Measurements from ENCODE around the gene PDE11A. TPM values are rescaled to one million over a fixed set of nuclear protein-coding genes. Genes with fewer than 3 reads are reported as not detected.
A peak's percentile ranks its signal among the peaks of the same experiment; 100 is the strongest.

PDE11A gene
- total RNA-seq, 3 donors from 2014 or later, result 0.96 to 2.3 (median 2.2) TPM

- no peak for DNase-seq (ENCODE audit: low spot score in 2 of 2)
- TF ChIP-seq CTCF (IDR thresholded peaks at IDR 0.05), result no peak
- TF ChIP-seq POLR2A (IDR thresholded peaks at IDR 0.05), result no peak
- TF ChIP-seq POLR2AphosphoS5 (IDR thresholded peaks at IDR 0.05), result no peak
- H3K27me3 ChIP-seq, result no peaks in the 10 kb centered on the region
- H3K4me1 ChIP-seq, result no peaks in the 10 kb centered on the region
- intact Hi-C loops (cut with DNase I; ENCODE audit: low total_unique reads), result no loop called here
- peak overlapping the region; percentile 48 to 81 for H3K27ac ChIP-seq
- H3K36me3 ChIP-seq, result no peaks in the 10 kb centered on the region
- H3K9me3 ChIP-seq, result no peaks in the 10 kb centered on the region
- peak overlapping the region in 2 of 3 donors; percentile 20 to 50 for H3K4me3 ChIP-seq
Observed at GRCh38 chr2:177784745-177785067, 287.9 kb downstream of the PDE11A start.

DNA sequence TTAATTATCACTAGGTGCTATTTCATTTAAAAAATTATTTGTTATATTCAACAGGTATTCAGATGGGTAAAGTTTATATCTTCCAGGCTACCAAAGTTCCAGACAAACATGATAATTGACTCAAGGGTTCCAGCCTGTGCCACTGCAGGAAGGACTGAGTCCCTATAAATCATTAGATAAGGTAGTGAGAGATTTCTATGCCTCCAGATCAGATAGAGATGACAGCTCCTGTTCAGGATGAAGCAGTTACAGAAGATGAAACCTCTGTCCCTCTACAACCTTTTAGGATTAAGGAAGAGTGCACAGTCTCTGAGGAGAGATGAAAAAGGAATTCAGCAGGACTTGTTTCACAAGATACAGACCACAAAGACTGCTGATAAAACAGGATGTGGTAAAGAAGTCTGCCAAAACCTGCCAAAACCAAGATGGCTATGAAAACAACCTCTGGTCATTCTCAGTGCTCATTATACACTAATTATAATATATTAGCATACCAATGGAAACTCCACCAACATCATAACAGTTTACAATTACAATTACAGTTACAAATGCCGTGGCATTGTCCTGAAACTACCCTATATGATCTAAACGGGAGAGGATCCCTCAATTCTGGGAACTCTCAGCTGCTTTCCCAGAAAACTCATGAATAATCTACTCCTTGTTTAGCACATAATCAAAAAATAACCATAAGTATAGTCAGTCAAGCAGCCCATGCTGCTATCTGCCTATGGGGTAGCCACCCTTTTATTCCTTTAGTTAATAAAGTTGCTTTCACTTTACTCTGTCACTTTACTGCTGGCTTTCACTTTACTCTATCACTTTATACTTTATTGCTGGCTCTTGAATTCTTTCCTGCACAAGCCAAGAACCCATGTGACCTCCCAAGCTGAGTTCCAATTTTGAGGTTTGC, 288.5 kb downstream of the PDE11A start:
- Histone ChIP-seq H3K4me1 (no peaks in the 10 kb centered on the region), H3K27ac (peak overlapping the region; percentile 48 to 81), H3K4me3 (peak overlapping the region in 2 of 3 donors; percentile 20 to 50), H3K9me3 (no peaks in the 10 kb centered on the region), H3K27me3 (no peaks in the 10 kb centered on the region), H3K36me3 (no peaks in the 10 kb centered on the region)
- intact Hi-C loops (cut with DNase I; ENCODE audit: low total_unique reads), result no loop called here
- no peak for DNase-seq (ENCODE audit: low spot score in 2 of 2)
- TF ChIP-seq POLR2A (IDR thresholded peaks at IDR 0.05) (no peak), POLR2AphosphoS5 (IDR thresholded peaks at IDR 0.05) (no peak), CTCF (IDR thresholded peaks at IDR 0.05) (no peak)

GRCh38 chr2:177783091-177783490, 289.5 kb downstream of the PDE11A start:
- no peaks in the 10 kb centered on the region for H3K36me3 ChIP-seq
- no peak overlapping the region for H3K27ac ChIP-seq
- no peak for DNase-seq (ENCODE audit: low spot score in 2 of 2)
- H3K9me3 ChIP-seq, result no peaks in the 10 kb centered on the region
- TF ChIP-seq CTCF (IDR thresholded peaks at IDR 0.05) (no peak), POLR2AphosphoS5 (IDR thresholded peaks at IDR 0.05) (no peak), POLR2A (IDR thresholded peaks at IDR 0.05) (no peak)
- no peaks in the 10 kb centered on the region for H3K27me3 ChIP-seq
- intact Hi-C loops (cut with DNase I; ENCODE audit: low total_unique reads), result no loop called here
- H3K4me3 ChIP-seq, result no peak overlapping the region
- no peaks in the 10 kb centered on the region for H3K4me1 ChIP-seq

GRCh38 chr2:177782613-177783012, 290.0 kb downstream of the PDE11A start:
- no peak for DNase-seq (ENCODE audit: low spot score in 2 of 2)
- Histone ChIP-seq H3K36me3 (no peaks in the 10 kb centered on the region), H3K27ac (no peak overlapping the region), H3K4me1 (no peaks in the 10 kb centered on the region), H3K27me3 (no peaks in the 10 kb centered on the region), H3K4me3 (no peak overlapping the region), H3K9me3 (no peaks in the 10 kb centered on the region)
- TF ChIP-seq POLR2A (IDR thresholded peaks at IDR 0.05), result no peak
- TF ChIP-seq POLR2AphosphoS5 (IDR thresholded peaks at IDR 0.05), result no peak
- TF ChIP-seq CTCF (IDR thresholded peaks at IDR 0.05), result no peak
- intact Hi-C loops (cut with DNase I; ENCODE audit: low total_unique reads), result no loop called here

DNA sequence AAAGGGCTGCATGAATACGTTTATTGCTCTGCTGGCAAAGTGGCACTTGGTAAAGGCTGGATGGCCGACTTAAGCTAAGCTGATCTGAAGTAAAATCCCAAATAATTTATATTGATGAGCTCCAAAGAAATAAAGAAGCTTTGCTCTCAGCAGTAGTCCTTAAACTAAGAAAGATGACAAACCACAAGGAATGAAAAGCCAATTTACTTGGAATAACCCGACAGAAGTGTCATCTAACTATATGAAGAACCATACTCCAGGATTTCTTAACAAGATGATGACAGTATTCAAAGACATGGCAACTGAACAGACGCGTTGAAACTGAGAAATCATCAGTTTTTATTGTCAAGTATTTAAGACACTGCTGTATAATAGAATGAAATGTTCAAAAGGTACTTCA, 294.1 kb downstream of the PDE11A start:
- no peak for DNase-seq (ENCODE audit: low spot score in 2 of 2)
- Histone ChIP-seq H3K4me1 (no peaks in the 10 kb centered on the region), H3K4me3 (no peak overlapping the region), H3K27ac (no peak overlapping the region), H3K36me3 (no peaks in the 10 kb centered on the region), H3K27me3 (no peaks in the 10 kb centered on the region), H3K9me3 (no peaks in the 10 kb centered on the region)
- TF ChIP-seq POLR2A (IDR thresholded peaks at IDR 0.05), result no peak
- TF ChIP-seq CTCF (IDR thresholded peaks at IDR 0.05), result no peak
- TF ChIP-seq POLR2AphosphoS5 (IDR thresholded peaks at IDR 0.05), result no peak
- intact Hi-C loops (cut with DNase I; ENCODE audit: low total_unique reads), result no loop called here
